ENCODE results near the gene TMEM181. TPM values are rescaled to one million over a fixed set of nuclear protein-coding genes. Genes with fewer than 3 reads are reported as not detected.

Gene TMEM181
- total and polyA plus RNA-seq, 2 of the 13 experiments (the other 11 are each of a cell fraction or from before 2014, with no cell fraction given), result 59.1 to 108 TPM

DNA sequence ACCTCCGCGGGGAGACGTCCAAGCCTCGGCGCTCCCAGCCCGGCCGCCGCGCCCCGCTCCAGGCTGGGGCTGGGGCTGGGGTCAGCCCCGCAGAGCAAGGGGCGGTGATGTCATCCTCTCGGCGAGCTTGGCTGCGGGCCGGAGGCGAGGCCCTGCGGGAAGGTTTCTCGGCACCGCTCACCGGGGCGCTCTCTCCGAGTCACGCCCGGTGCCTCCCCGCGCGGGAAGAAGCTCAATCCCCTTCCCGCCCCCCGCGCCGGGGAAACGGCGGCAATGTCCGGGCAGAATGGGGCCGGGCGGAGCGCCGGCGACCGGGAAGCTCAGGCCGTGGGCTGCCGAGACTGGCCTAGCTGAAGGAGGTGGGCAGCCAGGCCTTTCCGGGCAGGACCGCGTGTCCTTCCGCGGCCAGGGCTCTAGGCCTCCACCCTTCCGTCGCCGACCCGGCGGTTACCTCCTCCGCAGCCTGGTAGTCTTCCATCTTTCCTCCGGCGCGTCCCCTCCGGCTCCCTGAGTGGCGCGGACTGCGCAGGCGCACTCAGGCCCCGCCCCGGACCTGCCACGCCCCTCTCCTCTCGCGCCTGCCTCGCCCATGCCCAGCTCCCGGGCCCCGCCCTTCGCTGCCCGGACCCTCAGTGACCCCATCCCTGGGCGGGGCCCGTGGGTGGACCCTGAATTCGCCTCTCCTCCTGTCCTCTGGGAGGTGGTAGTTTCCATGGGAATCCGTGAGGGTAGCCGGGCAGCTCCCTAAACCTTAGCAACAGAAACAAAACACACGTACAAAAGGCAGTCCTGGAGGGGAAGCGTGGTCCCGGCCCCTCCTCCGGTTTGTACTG is 84.6 kb downstream of the TMEM181 start, which contains the start of gene DYNLT1 (continued):
- TF ChIP-seq, protein P1, sequence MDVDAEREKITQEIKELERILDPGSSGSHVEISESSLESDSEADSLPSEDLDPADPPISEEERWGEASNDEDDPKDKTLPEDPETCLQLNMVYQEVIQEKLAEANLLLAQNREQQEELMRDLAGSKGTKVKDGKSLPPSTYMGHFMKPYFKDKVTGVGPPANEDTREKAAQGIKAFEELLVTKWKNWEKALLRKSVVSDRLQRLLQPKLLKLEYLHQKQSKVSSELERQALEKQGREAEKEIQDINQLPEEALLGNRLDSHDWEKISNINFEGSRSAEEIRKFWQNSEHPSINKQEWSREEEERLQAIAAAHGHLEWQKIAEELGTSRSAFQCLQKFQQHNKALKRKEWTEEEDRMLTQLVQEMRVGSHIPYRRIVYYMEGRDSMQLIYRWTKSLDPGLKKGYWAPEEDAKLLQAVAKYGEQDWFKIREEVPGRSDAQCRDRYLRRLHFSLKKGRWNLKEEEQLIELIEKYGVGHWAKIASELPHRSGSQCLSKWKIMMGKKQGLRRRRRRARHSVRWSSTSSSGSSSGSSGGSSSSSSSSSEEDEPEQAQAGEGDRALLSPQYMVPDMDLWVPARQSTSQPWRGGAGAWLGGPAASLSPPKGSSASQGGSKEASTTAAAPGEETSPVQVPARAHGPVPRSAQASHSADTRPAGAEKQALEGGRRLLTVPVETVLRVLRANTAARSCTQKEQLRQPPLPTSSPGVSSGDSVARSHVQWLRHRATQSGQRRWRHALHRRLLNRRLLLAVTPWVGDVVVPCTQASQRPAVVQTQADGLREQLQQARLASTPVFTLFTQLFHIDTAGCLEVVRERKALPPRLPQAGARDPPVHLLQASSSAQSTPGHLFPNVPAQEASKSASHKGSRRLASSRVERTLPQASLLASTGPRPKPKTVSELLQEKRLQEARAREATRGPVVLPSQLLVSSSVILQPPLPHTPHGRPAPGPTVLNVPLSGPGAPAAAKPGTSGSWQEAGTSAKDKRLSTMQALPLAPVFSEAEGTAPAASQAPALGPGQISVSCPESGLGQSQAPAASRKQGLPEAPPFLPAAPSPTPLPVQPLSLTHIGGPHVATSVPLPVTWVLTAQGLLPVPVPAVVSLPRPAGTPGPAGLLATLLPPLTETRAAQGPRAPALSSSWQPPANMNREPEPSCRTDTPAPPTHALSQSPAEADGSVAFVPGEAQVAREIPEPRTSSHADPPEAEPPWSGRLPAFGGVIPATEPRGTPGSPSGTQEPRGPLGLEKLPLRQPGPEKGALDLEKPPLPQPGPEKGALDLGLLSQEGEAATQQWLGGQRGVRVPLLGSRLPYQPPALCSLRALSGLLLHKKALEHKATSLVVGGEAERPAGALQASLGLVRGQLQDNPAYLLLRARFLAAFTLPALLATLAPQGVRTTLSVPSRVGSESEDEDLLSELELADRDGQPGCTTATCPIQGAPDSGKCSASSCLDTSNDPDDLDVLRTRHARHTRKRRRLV (CRISPR knock-in tag; IDR thresholded peaks at IDR 0.05), result no peak
- TF ChIP-seq ZNF468 (CRISPR knock-in tag; IDR thresholded peaks at IDR 0.05), result 0 out of 2 replicates have a peak, but pooled peaks have one; percentile 60
- TF ChIP-seq, protein P2, sequence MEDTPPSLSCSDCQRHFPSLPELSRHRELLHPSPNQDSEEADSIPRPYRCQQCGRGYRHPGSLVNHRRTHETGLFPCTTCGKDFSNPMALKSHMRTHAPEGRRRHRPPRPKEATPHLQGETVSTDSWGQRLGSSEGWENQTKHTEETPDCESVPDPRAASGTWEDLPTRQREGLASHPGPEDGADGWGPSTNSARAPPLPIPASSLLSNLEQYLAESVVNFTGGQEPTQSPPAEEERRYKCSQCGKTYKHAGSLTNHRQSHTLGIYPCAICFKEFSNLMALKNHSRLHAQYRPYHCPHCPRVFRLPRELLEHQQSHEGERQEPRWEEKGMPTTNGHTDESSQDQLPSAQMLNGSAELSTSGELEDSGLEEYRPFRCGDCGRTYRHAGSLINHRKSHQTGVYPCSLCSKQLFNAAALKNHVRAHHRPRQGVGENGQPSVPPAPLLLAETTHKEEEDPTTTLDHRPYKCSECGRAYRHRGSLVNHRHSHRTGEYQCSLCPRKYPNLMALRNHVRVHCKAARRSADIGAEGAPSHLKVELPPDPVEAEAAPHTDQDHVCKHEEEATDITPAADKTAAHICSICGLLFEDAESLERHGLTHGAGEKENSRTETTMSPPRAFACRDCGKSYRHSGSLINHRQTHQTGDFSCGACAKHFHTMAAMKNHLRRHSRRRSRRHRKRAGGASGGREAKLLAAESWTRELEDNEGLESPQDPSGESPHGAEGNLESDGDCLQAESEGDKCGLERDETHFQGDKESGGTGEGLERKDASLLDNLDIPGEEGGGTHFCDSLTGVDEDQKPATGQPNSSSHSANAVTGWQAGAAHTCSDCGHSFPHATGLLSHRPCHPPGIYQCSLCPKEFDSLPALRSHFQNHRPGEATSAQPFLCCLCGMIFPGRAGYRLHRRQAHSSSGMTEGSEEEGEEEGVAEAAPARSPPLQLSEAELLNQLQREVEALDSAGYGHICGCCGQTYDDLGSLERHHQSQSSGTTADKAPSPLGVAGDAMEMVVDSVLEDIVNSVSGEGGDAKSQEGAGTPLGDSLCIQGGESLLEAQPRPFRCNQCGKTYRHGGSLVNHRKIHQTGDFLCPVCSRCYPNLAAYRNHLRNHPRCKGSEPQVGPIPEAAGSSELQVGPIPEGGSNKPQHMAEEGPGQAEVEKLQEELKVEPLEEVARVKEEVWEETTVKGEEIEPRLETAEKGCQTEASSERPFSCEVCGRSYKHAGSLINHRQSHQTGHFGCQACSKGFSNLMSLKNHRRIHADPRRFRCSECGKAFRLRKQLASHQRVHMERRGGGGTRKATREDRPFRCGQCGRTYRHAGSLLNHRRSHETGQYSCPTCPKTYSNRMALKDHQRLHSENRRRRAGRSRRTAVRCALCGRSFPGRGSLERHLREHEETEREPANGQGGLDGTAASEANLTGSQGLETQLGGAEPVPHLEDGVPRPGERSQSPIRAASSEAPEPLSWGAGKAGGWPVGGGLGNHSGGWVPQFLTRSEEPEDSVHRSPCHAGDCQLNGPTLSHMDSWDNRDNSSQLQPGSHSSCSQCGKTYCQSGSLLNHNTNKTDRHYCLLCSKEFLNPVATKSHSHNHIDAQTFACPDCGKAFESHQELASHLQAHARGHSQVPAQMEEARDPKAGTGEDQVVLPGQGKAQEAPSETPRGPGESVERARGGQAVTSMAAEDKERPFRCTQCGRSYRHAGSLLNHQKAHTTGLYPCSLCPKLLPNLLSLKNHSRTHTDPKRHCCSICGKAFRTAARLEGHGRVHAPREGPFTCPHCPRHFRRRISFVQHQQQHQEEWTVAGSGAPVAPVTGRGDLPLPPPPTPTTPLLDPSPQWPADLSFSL (CRISPR knock-in tag; IDR thresholded peaks at IDR 0.05), result no peak
- TF ChIP-seq ZNF44 (CRISPR knock-in tag; IDR thresholded peaks at IDR 0.05), result 0 out of 2 replicates have a peak, but pooled peaks have one; percentile 82
- TF ChIP-seq ATF7 (IDR thresholded peaks at IDR 0.05), result peak; percentile 63
- peak; percentile 70; the same call in 1 of the 2 replicates for TF ChIP-seq ATF7 (CRISPR knock-in tag; IDR thresholded peaks at IDR 0.05)
- TF ChIP-seq, protein P3, sequence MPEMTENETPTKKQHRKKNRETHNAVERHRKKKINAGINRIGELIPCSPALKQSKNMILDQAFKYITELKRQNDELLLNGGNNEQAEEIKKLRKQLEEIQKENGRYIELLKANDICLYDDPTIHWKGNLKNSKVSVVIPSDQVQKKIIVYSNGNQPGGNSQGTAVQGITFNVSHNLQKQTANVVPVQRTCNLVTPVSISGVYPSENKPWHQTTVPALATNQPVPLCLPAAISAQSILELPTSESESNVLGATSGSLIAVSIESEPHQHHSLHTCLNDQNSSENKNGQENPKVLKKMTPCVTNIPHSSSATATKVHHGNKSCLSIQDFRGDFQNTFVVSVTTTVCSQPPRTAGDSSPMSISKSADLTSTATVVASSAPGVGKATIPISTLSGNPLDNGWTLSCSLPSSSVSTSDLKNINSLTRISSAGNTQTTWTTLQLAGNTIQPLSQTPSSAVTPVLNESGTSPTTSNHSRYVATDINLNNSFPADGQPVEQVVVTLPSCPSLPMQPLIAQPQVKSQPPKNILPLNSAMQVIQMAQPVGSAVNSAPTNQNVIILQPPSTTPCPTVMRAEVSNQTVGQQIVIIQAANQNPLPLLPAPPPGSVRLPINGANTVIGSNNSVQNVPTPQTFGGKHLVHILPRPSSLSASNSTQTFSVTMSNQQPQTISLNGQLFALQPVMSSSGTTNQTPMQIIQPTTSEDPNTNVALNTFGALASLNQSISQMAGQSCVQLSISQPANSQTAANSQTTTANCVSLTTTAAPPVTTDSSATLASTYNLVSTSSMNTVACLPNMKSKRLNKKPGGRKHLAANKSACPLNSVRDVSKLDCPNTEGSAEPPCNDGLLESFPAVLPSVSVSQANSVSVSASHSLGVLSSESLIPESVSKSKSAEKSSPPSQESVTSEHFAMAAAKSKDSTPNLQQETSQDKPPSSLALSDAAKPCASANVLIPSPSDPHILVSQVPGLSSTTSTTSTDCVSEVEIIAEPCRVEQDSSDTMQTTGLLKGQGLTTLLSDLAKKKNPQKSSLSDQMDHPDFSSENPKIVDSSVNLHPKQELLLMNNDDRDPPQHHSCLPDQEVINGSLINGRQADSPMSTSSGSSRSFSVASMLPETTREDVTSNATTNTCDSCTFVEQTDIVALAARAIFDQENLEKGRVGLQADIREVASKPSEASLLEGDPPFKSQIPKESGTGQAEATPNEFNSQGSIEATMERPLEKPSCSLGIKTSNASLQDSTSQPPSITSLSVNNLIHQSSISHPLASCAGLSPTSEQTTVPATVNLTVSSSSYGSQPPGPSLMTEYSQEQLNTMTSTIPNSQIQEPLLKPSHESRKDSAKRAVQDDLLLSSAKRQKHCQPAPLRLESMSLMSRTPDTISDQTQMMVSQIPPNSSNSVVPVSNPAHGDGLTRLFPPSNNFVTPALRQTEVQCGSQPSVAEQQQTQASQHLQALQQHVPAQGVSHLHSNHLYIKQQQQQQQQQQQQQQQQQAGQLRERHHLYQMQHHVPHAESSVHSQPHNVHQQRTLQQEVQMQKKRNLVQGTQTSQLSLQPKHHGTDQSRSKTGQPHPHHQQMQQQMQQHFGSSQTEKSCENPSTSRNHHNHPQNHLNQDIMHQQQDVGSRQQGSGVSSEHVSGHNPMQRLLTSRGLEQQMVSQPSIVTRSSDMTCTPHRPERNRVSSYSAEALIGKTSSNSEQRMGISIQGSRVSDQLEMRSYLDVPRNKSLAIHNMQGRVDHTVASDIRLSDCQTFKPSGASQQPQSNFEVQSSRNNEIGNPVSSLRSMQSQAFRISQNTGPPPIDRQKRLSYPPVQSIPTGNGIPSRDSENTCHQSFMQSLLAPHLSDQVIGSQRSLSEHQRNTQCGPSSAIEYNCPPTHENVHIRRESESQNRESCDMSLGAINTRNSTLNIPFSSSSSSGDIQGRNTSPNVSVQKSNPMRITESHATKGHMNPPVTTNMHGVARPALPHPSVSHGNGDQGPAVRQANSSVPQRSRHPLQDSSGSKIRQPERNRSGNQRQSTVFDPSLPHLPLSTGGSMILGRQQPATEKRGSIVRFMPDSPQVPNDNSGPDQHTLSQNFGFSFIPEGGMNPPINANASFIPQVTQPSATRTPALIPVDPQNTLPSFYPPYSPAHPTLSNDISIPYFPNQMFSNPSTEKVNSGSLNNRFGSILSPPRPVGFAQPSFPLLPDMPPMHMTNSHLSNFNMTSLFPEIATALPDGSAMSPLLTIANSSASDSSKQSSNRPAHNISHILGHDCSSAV (CRISPR knock-in tag; IDR thresholded peaks at IDR 0.05; ENCODE audit: borderline replicate concordance), result 0 out of 2 replicates have a peak, but pooled peaks have one; percentile 55

Measured in HepG2 (cell line).